ENCODE measurements around the gene PPP1R13L.

DNA sequence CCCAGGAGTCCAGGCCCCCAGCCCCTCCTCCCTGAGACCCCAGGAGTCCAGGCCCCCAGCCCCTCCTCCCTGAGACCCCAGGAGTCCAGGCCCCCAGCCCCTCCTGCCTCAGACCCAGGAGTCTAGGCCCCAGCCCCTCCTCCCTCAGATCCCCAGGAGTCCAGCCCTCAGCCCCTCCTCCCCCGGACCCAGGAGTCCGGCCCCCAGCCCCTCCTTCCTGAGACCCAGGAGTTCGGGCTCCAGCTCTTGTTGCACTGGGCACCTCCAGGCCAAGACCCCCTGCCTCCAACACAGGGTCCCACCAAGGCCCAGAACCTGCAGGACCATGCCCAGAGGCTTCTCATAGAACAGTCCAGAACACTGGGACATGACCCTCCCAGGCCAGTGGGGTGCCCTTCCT lies 15.0 kb upstream of the PPP1R13L start:
- TF ChIP-seq POLR2A (IDR thresholded peaks at IDR 0.05; ENCODE audit: low read length) (no peak), GATA1 (IDR thresholded peaks at IDR 0.05; ENCODE audit: low read depth, low read length) (no peak)

Measured in erythroblast (primary cell).